Measurements from ENCODE around the gene SEMA6D.
"Not testable (repeated sequence)": the region's sequence is repeated elsewhere in the genome, so short reads cannot be mapped to it uniquely, and the experiment has no call there.

Gene SEMA6D

DNA sequence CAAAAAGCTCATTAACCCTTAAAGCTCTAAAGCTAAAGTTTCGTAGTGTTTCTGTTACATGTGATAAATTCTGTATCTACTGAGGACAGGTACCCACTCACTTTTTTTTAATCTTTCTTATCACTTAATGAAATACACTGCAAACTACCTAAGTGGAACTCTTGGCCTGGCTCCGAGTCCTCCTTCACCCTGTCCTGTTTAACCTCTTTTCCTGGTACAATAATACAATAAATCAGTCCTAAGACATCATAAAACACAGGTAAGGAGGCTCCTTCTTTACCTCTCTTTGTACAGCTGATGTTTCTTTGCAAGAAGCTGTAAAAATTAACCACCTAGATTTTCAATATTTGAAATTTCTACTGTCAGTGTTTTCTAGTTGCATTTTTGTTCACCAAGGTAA, 15.8 kb downstream of the SEMA6D start:
- Histone ChIP-seq H3K4me1 (ENCODE audit: control insufficient read depth, insufficient read depth, low read length) (peaks cover 15% of the 10 kb centered on the region), H3K4me3 (ENCODE audit: low read depth, low read length) (no peak overlapping the region), H3K9me3 (ENCODE audit: control insufficient read depth, insufficient read depth, low read length) (no peaks in the 10 kb centered on the region), H3K36me3 (ENCODE audit: control insufficient read depth, insufficient read depth, low read length) (no peaks in the 10 kb centered on the region), H3K27me3 (ENCODE audit: control insufficient read depth, insufficient read depth, low read length) (no peaks in the 10 kb centered on the region), H3K9ac (ENCODE audit: low read depth, low read length) (no peak overlapping the region)

- H3K9me3 ChIP-seq (ENCODE audit: control insufficient read depth, insufficient read depth, low read length): no peaks in the 10 kb centered on the region
- H3K36me3 ChIP-seq (ENCODE audit: control insufficient read depth, insufficient read depth, low read length): no peaks in the 10 kb centered on the region
- no peak overlapping the region for H3K9ac ChIP-seq (ENCODE audit: low read depth, low read length)
- no peak overlapping the region for H3K4me3 ChIP-seq (ENCODE audit: low read depth, low read length)
- H3K27me3 ChIP-seq (ENCODE audit: control insufficient read depth, insufficient read depth, low read length): no peaks in the 10 kb centered on the region
- H3K4me1 ChIP-seq (ENCODE audit: control insufficient read depth, insufficient read depth, low read length): peaks cover 15% of the 10 kb centered on the region
These were observed 19.0 kb downstream of the SEMA6D start for GRCh38 chr15:47736143-47736786.

- Histone ChIP-seq H3K4me3 (ENCODE audit: low read depth, low read length) (no peak overlapping the region), H3K36me3 (ENCODE audit: control insufficient read depth, insufficient read depth, low read length) (no peaks in the 10 kb centered on the region), H3K9me3 (ENCODE audit: control insufficient read depth, insufficient read depth, low read length) (no peaks in the 10 kb centered on the region), H3K9ac (ENCODE audit: low read depth, low read length) (no peak overlapping the region), H3K27me3 (ENCODE audit: control insufficient read depth, insufficient read depth, low read length) (no peaks in the 10 kb centered on the region), H3K4me1 (ENCODE audit: control insufficient read depth, insufficient read depth, low read length) (peaks cover 17% of the 10 kb centered on the region)
These were observed 20.2 kb downstream of the SEMA6D start for GRCh38 chr15:47737477-47737876.

DNA sequence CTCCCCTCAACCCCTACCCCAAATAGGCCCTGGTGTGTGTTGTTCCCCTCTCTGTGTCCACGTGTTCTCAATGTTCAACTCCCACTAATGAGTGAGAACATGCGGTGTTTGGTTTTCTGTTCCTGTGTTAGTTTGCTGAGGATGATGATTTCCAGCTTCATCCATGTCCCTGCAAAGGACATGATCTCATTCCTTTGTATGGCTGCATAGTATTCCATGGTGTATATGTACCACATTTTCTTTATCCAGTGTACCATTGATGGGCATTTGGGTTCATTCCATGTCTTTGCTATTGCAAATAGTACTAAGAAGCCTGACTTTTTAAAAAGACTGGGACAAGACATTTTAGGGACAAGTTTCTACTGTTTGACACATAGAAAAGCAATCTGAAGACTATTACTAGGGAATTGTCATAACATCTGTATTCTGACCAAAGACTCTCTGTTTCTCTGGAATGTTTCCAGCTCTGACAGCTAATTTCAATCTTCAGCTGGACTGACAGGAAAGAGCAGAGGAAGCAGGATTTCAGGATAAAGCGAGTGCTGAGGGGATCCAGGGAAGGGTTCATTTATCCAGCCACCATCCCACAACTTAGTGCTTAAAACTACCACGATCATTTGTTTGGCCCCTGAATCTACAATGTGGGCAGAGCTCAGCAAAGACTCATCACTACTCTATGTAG, 21.0 kb downstream of the SEMA6D start:
- H3K4me3 ChIP-seq (ENCODE audit: low read depth, low read length); H3K36me3 ChIP-seq (ENCODE audit: control insufficient read depth, insufficient read depth, low read length); H3K27me3 ChIP-seq (ENCODE audit: control insufficient read depth, insufficient read depth, low read length); H3K9ac ChIP-seq (ENCODE audit: low read depth, low read length); H3K9me3 ChIP-seq (ENCODE audit: control insufficient read depth, insufficient read depth, low read length): not testable (repeated sequence)
- peaks cover 17% of the 10 kb centered on the region for H3K4me1 ChIP-seq (ENCODE audit: control insufficient read depth, insufficient read depth, low read length)

DNA sequence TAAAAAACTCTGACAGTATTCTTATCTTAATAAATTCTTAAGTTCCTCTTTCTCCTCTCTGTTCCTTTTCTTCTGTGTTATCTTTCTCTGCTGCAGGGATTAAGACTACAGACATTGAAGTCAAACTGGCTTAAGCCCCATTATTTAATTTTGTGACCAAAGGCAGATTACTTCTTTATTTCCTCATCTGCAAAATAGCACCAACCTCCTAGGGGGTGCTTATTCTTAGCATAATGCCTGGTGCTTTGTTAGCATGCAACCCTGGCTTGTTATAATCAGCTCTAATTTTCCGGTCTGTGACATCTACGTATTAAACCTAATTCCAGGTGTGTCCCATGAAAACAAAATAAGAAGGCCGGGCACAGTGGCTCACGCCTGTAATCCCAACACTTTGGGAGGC, 23.8 kb downstream of the SEMA6D start:
- Histone ChIP-seq H3K36me3 (ENCODE audit: control insufficient read depth, insufficient read depth, low read length) (no peaks in the 10 kb centered on the region), H3K9ac (ENCODE audit: low read depth, low read length) (no peak overlapping the region), H3K4me1 (ENCODE audit: control insufficient read depth, insufficient read depth, low read length) (peaks cover 9% of the 10 kb centered on the region), H3K27me3 (ENCODE audit: control insufficient read depth, insufficient read depth, low read length) (no peaks in the 10 kb centered on the region), H3K9me3 (ENCODE audit: control insufficient read depth, insufficient read depth, low read length) (no peaks in the 10 kb centered on the region), H3K4me3 (ENCODE audit: low read depth, low read length) (no peak overlapping the region)

DNA sequence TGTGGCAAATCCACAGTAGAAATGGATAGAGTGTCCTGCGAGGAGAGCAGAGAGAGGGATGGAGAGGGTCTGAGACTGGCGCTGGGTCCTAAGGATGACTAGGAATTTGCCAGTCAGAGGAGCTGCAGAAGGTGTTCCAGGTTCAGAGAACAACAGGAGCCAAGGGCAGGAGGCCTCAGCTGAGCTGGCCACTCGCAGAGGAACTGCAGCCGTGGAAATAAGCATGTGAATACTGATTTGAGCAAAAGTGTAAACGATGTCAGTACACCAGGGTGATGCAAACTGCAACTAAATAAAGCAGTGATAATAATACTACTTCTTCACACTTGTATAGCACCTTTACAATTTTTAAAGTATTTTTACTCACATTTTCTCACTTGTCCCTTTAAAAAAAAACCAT, 24.6 kb downstream of the SEMA6D start:
- no peaks in the 10 kb centered on the region for H3K27me3 ChIP-seq (ENCODE audit: control insufficient read depth, insufficient read depth, low read length)
- H3K9ac ChIP-seq (ENCODE audit: low read depth, low read length): no peak overlapping the region
- no peaks in the 10 kb centered on the region for H3K9me3 ChIP-seq (ENCODE audit: control insufficient read depth, insufficient read depth, low read length)
- H3K4me3 ChIP-seq (ENCODE audit: low read depth, low read length): no peak overlapping the region
- peaks cover 5% of the 10 kb centered on the region for H3K4me1 ChIP-seq (ENCODE audit: control insufficient read depth, insufficient read depth, low read length)
- no peaks in the 10 kb centered on the region for H3K36me3 ChIP-seq (ENCODE audit: control insufficient read depth, insufficient read depth, low read length)

GRCh38 chr15:47742334-47742733, 25.0 kb downstream of the SEMA6D start:
- no peak overlapping the region for H3K4me3 ChIP-seq (ENCODE audit: low read depth, low read length)

DNA sequence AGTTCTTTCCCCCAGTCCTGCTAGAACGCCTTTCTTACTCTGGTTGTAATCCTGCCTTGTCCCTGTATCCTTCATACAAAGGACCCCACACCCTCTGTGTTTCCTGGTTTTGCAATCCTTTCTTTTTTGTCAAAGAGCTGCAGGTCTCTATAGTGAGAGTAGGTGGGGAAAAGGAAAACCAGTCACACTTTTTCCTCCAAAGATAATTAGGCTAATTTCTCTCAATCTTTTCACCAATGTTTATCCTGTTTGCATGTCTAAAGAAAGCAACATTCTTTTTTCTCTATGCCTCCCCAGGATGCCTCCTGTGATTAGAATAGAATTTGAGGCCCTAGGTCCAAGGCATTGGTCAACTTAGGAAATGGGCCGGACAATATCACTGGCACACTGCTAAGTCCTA, 25.4 kb downstream of the SEMA6D start:
- Histone ChIP-seq H3K36me3 (ENCODE audit: control insufficient read depth, insufficient read depth, low read length) (no peaks in the 10 kb centered on the region), H3K9me3 (ENCODE audit: control insufficient read depth, insufficient read depth, low read length) (no peaks in the 10 kb centered on the region), H3K27me3 (ENCODE audit: control insufficient read depth, insufficient read depth, low read length) (no peaks in the 10 kb centered on the region), H3K9ac (ENCODE audit: low read depth, low read length) (no peak overlapping the region), H3K4me1 (ENCODE audit: control insufficient read depth, insufficient read depth, low read length) (peaks cover 2% of the 10 kb centered on the region), H3K4me3 (ENCODE audit: low read depth, low read length) (no peak overlapping the region)

More at GRCh38 chr15:47742334-47742733, 25.0 kb downstream of the SEMA6D start:
- Histone ChIP-seq H3K9ac (ENCODE audit: low read depth, low read length) (no peak overlapping the region), H3K9me3 (ENCODE audit: control insufficient read depth, insufficient read depth, low read length) (no peaks in the 10 kb centered on the region), H3K36me3 (ENCODE audit: control insufficient read depth, insufficient read depth, low read length) (no peaks in the 10 kb centered on the region), H3K4me1 (ENCODE audit: control insufficient read depth, insufficient read depth, low read length) (peaks cover 2% of the 10 kb centered on the region), H3K27me3 (ENCODE audit: control insufficient read depth, insufficient read depth, low read length) (no peaks in the 10 kb centered on the region)

DNA sequence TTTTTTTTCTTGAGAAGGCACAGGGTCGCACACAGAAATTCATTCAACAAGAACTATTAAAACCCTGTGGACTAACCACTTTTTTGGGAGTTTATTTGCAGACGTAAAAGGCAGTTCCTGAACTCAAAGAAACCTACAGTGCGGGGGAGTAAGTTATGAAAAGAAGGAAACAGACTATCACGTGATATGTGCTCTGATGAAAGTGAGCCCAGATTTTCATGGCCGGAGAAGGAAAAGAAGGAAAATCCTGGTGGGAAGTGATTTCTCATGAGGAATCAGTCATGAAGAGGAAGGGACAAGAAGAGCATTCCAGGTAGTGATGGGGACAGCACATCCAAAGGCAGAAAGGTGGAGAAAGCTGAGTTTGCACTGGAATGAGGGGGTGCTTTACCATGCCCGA, 26.1 kb downstream of the SEMA6D start:
- Histone ChIP-seq H3K36me3 (ENCODE audit: control insufficient read depth, insufficient read depth, low read length) (no peaks in the 10 kb centered on the region), H3K27me3 (ENCODE audit: control insufficient read depth, insufficient read depth, low read length) (no peaks in the 10 kb centered on the region)

GRCh38 chr15:47743886-47744285, 26.6 kb downstream of the SEMA6D start:
- Histone ChIP-seq H3K4me3 (ENCODE audit: low read depth, low read length) (no peak overlapping the region), H3K36me3 (ENCODE audit: control insufficient read depth, insufficient read depth, low read length) (no peaks in the 10 kb centered on the region)

More for the DNA sequence above, 26.1 kb downstream of the SEMA6D start:
- Histone ChIP-seq H3K9ac (ENCODE audit: low read depth, low read length) (no peak overlapping the region), H3K4me3 (ENCODE audit: low read depth, low read length) (no peak overlapping the region), H3K4me1 (ENCODE audit: control insufficient read depth, insufficient read depth, low read length) (peaks cover 2% of the 10 kb centered on the region), H3K9me3 (ENCODE audit: control insufficient read depth, insufficient read depth, low read length) (no peaks in the 10 kb centered on the region)

GRCh38 chr15:47744496-47744895, 27.2 kb downstream of the SEMA6D start:
- Histone ChIP-seq H3K9ac (ENCODE audit: low read depth, low read length) (no peak overlapping the region), H3K4me3 (ENCODE audit: low read depth, low read length) (no peak overlapping the region), H3K4me1 (ENCODE audit: control insufficient read depth, insufficient read depth, low read length) (peaks cover 2% of the 10 kb centered on the region), H3K9me3 (ENCODE audit: control insufficient read depth, insufficient read depth, low read length) (no peaks in the 10 kb centered on the region), H3K27me3 (ENCODE audit: control insufficient read depth, insufficient read depth, low read length) (no peaks in the 10 kb centered on the region), H3K36me3 (ENCODE audit: control insufficient read depth, insufficient read depth, low read length) (no peaks in the 10 kb centered on the region)

More at GRCh38 chr15:47743886-47744285, 26.6 kb downstream of the SEMA6D start:
- H3K4me1 ChIP-seq (ENCODE audit: control insufficient read depth, insufficient read depth, low read length): peaks cover 2% of the 10 kb centered on the region
- H3K9me3 ChIP-seq (ENCODE audit: control insufficient read depth, insufficient read depth, low read length): no peaks in the 10 kb centered on the region
- H3K27me3 ChIP-seq (ENCODE audit: control insufficient read depth, insufficient read depth, low read length): no peaks in the 10 kb centered on the region
- no peak overlapping the region for H3K9ac ChIP-seq (ENCODE audit: low read depth, low read length)

DNA sequence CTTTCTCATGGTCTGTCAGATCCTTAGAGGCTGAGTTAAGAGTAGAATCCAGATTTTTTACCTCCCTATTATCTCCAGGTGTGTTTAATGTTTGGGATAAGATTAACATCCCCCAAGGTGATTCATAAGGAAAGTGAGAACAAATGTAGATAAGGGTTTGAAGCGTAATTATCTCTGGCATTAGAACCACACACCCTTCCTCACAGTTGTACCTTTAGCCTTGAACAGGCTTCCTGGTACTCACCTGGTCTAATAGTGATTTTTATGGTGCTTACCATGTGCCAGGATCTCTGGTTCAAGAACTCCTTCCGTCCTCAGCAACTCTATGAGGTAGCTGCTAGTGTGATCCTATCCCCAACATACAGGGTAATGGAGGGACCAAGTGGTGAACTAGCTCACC, 27.7 kb downstream of the SEMA6D start:
- Histone ChIP-seq H3K9ac (ENCODE audit: low read depth, low read length) (no peak overlapping the region), H3K9me3 (ENCODE audit: control insufficient read depth, insufficient read depth, low read length) (no peaks in the 10 kb centered on the region), H3K4me3 (ENCODE audit: low read depth, low read length) (no peak overlapping the region), H3K27me3 (ENCODE audit: control insufficient read depth, insufficient read depth, low read length) (no peaks in the 10 kb centered on the region), H3K36me3 (ENCODE audit: control insufficient read depth, insufficient read depth, low read length) (no peaks in the 10 kb centered on the region), H3K4me1 (ENCODE audit: control insufficient read depth, insufficient read depth, low read length) (peaks cover 2% of the 10 kb centered on the region)

Measured in iPS-15b (cell line).